Skeletal muscle satellite cell (primary cell): ENCODE measurements around the gene LSM14A.
"Not testable (repeated sequence)": the region's sequence is repeated elsewhere in the genome, so short reads cannot be mapped to it uniquely, and the experiment has no call there.

ENCODE experiments used
- H3K27me3 ChIP-seq: 2 replicates; pipeline ENCODE4 v1.7.0; 2013; ENCODE audit warnings: low read length; ENCODE audit not compliant: control insufficient read depth, insufficient read depth
- H3K36me3 ChIP-seq: 2 replicates; pipeline ENCODE4 v1.7.0; 2013; ENCODE audit warnings: mild to moderate bottlenecking, control low read depth, low read length; ENCODE audit not compliant: insufficient read depth
- H3K4me1 ChIP-seq: 2 replicates; pipeline ENCODE4 v1.7.0; 2013; ENCODE audit warnings: low read length; ENCODE audit not compliant: control insufficient read depth, insufficient read depth
- H3K4me2 ChIP-seq: 2 replicates; pipeline ENCODE4 v1.7.0; 2013; ENCODE audit warnings: mild to moderate bottlenecking, low read length
- H3K4me3 ChIP-seq: 2 replicates; pipeline ENCODE4 v1.7.0; 2013; ENCODE audit warnings: low read length
- H3K9ac ChIP-seq: 2 replicates; pipeline ENCODE4 v1.7.0; 2013; ENCODE audit warnings: mild to moderate bottlenecking, low read depth, low read length, moderate library complexity
- H3K9me3 ChIP-seq: replicated peaks from 2 replicates; pipeline ENCODE4 v1.7.0; 2013; ENCODE audit warnings: mild to moderate bottlenecking, control low read depth, low read length

Gene LSM14A

DNA sequence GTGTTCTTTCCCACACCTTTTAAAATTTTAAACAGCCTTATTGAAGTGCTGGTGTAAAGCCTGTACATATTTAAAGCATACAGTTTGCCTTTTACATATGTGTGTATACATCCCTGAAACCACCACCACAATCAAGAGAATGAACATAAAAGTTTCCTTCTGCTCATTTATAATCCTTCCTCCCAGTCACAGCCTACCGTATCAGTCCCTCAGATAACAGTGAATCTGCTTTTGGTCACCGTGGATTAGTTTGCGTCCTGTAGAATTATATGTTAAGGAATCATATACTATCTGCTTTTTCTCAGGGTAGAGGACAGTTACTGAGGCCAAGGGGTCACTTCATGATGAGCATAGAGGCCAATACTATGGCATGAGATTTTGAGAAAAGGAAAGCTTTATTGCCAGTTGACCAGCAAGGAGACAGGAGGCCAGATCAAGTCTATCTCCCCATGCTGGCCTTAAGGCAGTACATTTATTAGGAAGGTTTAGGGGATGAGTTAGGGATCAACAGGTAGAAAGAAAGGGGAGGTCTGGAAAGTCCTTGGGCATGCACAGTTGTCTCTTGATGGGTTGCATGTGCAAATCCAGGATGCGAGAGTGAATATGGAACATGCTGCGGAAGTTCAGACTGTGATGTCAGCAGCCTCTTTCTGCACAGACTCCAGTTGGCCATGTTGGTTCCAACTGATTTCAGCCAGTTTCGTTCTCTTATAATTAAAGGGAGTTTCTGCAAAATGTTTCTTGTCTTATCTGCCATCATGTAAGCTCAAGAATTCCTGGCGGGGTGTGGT lies 36.3 kb upstream of the LSM14A start:
- H3K4me3 ChIP-seq: no peak overlapping the region
- no peaks in the 10 kb centered on the region for H3K36me3 ChIP-seq
- no peaks in the 10 kb centered on the region for H3K4me1 ChIP-seq
- H3K4me2 ChIP-seq: no peak overlapping the region
- no peaks in the 10 kb centered on the region for H3K9me3 ChIP-seq
- no peak overlapping the region for H3K9ac ChIP-seq
- H3K27me3 ChIP-seq: peaks cover 1% of the 10 kb centered on the region

DNA sequence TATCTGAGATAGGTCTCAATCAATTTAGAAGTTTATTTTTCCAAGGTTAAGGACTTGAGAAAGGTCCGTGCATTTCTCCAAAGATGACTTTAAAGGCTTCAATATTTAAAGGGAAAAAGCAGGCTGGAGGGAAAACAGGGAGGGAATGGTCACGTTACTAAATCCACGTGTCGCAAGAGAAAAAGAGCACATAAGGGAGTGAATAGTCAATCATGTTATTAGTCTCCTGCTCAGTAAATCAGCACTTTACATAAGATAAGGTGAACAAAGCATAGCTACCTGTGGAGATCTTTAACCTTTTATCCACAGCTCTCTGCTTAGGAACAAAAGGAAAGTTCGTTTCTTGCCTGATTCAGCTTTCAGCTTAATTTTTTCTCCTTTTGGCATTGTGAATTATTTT lies 31.3 kb upstream of the LSM14A start:
- no peak overlapping the region for H3K4me2 ChIP-seq
- peaks cover 7% of the 10 kb centered on the region for H3K27me3 ChIP-seq
- no peaks in the 10 kb centered on the region for H3K9me3 ChIP-seq
- no peaks in the 10 kb centered on the region for H3K36me3 ChIP-seq
- H3K9ac ChIP-seq: no peak overlapping the region
- H3K4me1 ChIP-seq: no peaks in the 10 kb centered on the region
- H3K4me3 ChIP-seq: no peak overlapping the region

DNA sequence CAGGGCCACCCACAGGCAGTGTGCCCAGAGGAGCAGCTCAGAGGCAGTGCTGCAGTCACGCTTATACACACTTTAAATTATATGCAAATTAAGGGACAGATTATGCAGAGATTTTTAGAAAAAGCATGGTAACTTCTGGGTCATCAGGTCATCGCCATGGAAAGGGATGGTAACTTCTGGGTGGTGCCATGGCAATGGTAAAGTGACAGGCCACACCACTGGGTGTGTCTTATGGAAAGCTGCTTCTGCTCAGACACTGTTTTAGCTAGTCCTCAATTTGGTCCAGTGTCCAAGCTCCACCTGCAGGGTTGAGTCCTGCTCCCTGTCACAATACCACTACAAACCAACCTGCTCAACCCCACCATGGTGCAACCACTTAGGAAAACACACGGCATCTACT lies 29.9 kb upstream of the LSM14A start:
- no peak overlapping the region for H3K4me2 ChIP-seq
- no peaks in the 10 kb centered on the region for H3K9me3 ChIP-seq
- H3K27me3 ChIP-seq: peaks cover 7% of the 10 kb centered on the region
- no peak overlapping the region for H3K9ac ChIP-seq
- no peaks in the 10 kb centered on the region for H3K4me1 ChIP-seq
- H3K4me3 ChIP-seq: no peak overlapping the region
- no peaks in the 10 kb centered on the region for H3K36me3 ChIP-seq

DNA sequence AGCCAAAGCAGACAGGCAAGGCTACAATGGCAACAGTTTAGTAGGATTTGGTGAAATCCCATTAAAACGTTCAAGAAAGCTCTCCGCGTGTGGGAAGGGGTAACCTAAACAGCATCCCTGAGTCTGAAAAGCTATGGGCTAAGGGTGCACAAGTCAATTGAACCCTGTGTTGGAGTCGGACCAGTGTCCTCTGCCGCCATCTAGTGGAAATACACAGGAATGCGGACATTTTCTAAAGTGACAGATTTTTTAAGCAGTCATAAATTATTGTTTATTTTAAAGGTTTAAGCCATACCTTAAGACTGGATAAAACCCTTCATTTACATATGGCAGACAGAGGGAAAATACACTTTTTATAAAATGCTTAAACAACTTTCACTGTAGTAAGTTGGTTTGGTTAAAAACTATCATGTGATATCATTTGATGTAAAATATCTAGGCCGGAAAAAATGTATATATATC lies 26.5 kb upstream of the LSM14A start:
- no peaks in the 10 kb centered on the region for H3K36me3 ChIP-seq
- H3K4me3 ChIP-seq: no peak overlapping the region
- H3K27me3 ChIP-seq: peaks cover 7% of the 10 kb centered on the region
- no peaks in the 10 kb centered on the region for H3K9me3 ChIP-seq
- no peak overlapping the region for H3K9ac ChIP-seq
- H3K4me2 ChIP-seq: no peak overlapping the region
- H3K4me1 ChIP-seq: no peaks in the 10 kb centered on the region

DNA sequence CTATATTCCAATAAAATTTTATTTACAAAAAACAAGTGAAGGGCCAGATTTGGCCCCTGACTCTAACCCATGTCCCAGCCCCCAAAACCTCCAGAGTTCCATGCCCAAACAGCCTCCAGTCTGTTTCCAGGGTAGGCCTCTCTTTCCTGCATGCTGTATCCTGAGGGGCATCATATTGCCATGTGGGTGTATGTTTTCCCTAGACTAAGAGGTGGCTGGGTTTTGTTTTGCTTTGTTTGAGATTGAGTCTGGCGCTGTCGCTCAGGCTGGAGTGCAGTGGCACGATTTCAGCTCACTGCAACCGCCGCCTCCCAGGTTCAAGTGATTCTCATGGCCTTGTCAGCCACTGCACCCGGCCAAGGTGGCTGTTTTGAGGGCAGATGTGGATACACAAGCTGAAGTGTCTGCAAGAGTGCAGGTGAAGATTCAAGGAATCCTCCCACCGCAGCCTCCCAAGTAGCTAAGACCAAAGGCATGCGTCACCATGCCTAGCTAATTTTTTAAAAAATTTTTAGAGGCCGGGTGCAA lies 23.6 kb upstream of the LSM14A start:
- Histone ChIP-seq H3K9me3 (no peaks in the 10 kb centered on the region), H3K27me3 (peaks cover 11% of the 10 kb centered on the region)

DNA sequence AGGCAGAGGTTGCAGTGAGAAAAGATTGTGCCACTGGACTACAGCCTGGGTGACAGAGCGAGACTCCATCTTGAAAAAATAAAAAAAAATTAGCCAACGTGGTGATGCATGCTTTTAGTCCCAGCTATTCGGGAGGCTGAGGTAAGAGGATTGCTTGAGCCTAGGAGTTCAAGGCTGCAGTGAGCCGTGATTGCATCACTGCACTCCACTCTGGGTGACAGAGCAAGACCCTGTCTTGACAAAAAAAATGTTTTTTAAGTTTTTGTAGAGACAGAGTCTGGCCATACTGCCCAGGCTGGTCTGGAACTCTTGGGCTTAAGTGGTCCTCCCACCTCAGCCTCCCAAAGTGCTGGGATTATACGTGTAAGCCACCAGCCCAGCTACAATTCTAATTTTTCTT lies 22.4 kb upstream of the LSM14A start:
- H3K4me2 ChIP-seq: no peak overlapping the region
- H3K4me3 ChIP-seq: no peak overlapping the region
- peaks cover 11% of the 10 kb centered on the region for H3K27me3 ChIP-seq

More for the DNA sequence above, 23.6 kb upstream of the LSM14A start:
- Histone ChIP-seq H3K4me1 (no peaks in the 10 kb centered on the region), H3K4me2 (no peak overlapping the region), H3K36me3 (no peaks in the 10 kb centered on the region), H3K4me3 (no peak overlapping the region), H3K9ac (no peak overlapping the region)

DNA sequence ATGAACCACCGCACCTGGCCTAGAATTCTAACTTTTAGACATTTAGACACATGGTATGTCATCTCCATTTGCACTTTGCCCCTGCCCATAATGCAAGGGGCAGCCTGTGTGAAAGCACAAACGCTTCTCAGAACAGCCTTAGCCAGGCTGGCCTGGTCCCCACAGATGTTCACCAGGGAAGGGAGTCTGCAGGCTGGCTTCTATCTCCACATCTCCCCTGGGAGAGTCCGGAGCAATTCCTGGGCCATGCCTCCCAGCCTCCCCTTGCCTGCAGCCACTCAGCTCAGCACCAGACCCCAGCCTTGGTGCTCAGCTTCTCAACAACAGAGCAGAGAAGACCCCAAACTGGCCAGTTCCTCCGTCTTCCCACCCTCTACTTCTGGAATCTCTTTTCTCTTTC lies 21.7 kb upstream of the LSM14A start:
- no peak overlapping the region for H3K4me2 ChIP-seq
- H3K9me3 ChIP-seq: no peaks in the 10 kb centered on the region

More for the DNA sequence above, 22.4 kb upstream of the LSM14A start:
- H3K4me1 ChIP-seq: no peaks in the 10 kb centered on the region
- no peak overlapping the region for H3K9ac ChIP-seq
- H3K36me3 ChIP-seq: no peaks in the 10 kb centered on the region
- no peaks in the 10 kb centered on the region for H3K9me3 ChIP-seq

DNA sequence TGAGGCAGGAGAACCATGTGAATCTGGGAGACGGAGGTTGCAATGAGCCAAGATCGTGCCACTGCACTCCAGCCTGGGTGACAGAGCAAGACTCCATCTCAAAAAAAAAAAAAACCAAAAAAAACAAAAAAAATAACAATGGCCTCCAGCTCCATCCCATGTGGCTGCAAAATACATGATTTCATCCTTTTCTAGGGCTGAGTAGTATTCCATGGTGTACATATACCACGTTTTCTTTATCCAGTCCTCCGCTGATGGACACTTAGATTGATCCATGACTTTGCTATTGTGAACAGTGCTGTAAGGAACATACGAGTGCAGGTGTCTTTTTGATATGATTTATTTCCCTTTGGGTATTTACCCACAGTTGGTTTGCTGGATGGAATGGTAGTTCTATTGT lies 20.9 kb upstream of the LSM14A start:
- no peaks in the 10 kb centered on the region for H3K4me1 ChIP-seq

More for the DNA sequence above, 21.7 kb upstream of the LSM14A start:
- H3K27me3 ChIP-seq: peaks cover 11% of the 10 kb centered on the region
- no peaks in the 10 kb centered on the region for H3K36me3 ChIP-seq
- H3K4me1 ChIP-seq: no peaks in the 10 kb centered on the region
- H3K4me3 ChIP-seq: no peak overlapping the region
- no peak overlapping the region for H3K9ac ChIP-seq

DNA sequence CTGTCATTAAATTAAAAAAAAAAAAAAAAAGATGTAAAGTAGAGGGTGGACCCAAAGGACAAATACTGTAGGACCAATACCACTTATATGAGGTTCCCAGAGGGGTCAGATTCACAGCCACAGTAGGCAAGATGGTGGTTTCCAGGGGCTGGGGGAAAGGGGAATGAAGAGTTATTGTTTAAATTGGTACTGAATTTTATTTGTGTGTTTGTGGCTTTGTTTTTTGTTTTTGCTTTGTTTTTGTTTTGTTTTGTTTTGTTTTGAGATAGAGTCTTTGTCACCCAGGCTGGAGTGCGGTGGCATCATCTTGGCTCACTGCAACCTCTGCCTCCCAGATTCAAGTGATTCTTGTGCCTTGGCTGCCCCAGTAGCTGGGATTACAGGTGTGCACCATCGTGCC lies 17.9 kb upstream of the LSM14A start:
- Histone ChIP-seq H3K36me3 (no peaks in the 10 kb centered on the region), H3K27me3 (peaks cover 11% of the 10 kb centered on the region), H3K4me1 (no peaks in the 10 kb centered on the region), H3K9ac (no peak overlapping the region), H3K4me2 (no peak overlapping the region), H3K4me3 (no peak overlapping the region), H3K9me3 (no peaks in the 10 kb centered on the region)

More for the DNA sequence above, 20.9 kb upstream of the LSM14A start:
- Histone ChIP-seq H3K4me2 (no peak overlapping the region), H3K4me3 (no peak overlapping the region), H3K27me3 (peaks cover 11% of the 10 kb centered on the region), H3K9me3 (no peaks in the 10 kb centered on the region), H3K9ac (no peak overlapping the region), H3K36me3 (no peaks in the 10 kb centered on the region)

DNA sequence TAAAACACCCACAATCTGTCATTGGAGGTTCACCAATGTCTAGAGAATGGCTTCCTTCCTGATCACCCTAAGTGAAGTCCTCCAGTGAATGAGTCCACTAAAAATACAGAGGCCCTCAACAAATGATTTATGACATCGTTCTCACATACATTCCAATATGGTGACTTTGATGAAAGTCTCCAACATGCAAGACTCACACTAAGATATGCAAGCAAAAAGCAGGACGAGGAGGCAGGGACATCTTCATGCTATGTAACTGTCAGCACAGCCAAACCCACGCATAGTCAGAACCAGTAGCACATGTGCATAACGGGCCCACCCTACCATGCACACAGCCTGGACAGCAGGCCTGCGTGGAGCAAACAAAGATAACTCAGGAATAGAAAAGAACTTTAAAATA lies 16.6 kb upstream of the LSM14A start:
- no peaks in the 10 kb centered on the region for H3K9me3 ChIP-seq

DNA sequence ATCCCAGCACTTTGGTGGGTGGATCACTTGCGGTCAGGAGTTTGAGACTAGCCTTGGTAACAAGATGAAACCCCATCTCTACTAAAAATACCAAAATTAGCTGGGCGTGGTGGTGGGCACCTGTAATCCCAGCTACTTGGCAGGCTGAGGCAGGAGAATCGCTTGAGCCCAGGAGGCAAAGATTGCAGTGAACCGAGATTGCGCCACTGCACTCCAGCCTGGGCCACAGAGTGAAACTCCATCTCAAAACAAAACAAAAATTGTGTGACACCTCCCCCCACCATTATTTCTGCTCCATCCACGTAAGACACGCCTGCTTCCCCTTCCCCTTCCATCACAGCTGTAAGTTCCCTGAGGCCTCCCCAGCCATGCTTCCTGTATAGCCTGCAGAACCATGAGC lies 13.3 kb upstream of the LSM14A start:
- not testable (repeated sequence) for H3K9ac ChIP-seq, H3K9me3 ChIP-seq, H3K4me3 ChIP-seq, H3K27me3 ChIP-seq, H3K4me2 ChIP-seq, H3K36me3 ChIP-seq, H3K4me1 ChIP-seq

More for the DNA sequence above, 16.6 kb upstream of the LSM14A start:
- H3K27me3 ChIP-seq: peaks cover 11% of the 10 kb centered on the region
- no peaks in the 10 kb centered on the region for H3K4me1 ChIP-seq
- H3K36me3 ChIP-seq: no peaks in the 10 kb centered on the region
- H3K4me3 ChIP-seq: no peak overlapping the region
- no peak overlapping the region for H3K9ac ChIP-seq
- no peak overlapping the region for H3K4me2 ChIP-seq

DNA sequence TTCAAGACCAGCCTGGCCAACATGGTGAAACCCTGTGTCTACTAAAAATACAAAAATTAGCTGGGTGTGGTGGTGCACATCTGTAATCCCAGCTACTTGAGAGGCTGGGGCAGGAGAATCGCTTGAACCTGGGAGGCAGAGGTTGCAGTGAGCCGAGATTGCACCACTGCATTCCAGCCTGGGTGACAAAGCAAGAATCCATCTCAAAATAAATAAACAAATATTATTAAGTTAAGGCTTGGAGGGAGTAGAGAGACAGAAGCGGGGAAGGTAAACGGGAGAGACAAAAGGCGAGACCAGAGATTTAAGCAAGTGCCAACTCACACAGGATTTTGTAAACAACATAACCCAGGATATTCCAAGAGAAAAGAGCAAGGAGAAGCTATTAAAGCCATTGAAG lies 12.8 kb upstream of the LSM14A start:
- not testable (repeated sequence) for H3K9me3 ChIP-seq, H3K4me2 ChIP-seq, H3K4me1 ChIP-seq

More for the DNA sequence above, 12.8 kb upstream of the LSM14A start:
- not testable (repeated sequence) for H3K36me3 ChIP-seq, H3K4me3 ChIP-seq, H3K27me3 ChIP-seq, H3K9ac ChIP-seq
